KOPT-K1 (cell line): Measurements from ENCODE around the gene COL20A1.

Source experiments
- H3K27ac ChIP-seq: fragments of 200-600 bp; sonication (generic); 2 replicates; pipeline ENCODE4 v1.5.1; 2016; ENCODE audit warnings: antibody characterized with exemption, mild to moderate bottlenecking, low read depth, low read length; ENCODE audit not compliant: poor library complexity, severe bottlenecking
- H3K36me3 ChIP-seq: fragments of 200-600 bp; sonication (generic); 2 replicates; pipeline ENCODE4 v1.5.1; 2017; ENCODE audit warnings: antibody characterized with exemption, mild to moderate bottlenecking, low read length, moderate library complexity; ENCODE audit not compliant: insufficient read depth
- H3K9me3 ChIP-seq: fragments of 200-600 bp; sonication (generic); 2 replicates; pipeline ENCODE4 v1.5.1; 2017; ENCODE audit warnings: antibody characterized with exemption, low read length, mild to moderate bottlenecking; ENCODE audit not compliant: insufficient read depth, poor library complexity, severe bottlenecking

COL20A1 gene

DNA sequence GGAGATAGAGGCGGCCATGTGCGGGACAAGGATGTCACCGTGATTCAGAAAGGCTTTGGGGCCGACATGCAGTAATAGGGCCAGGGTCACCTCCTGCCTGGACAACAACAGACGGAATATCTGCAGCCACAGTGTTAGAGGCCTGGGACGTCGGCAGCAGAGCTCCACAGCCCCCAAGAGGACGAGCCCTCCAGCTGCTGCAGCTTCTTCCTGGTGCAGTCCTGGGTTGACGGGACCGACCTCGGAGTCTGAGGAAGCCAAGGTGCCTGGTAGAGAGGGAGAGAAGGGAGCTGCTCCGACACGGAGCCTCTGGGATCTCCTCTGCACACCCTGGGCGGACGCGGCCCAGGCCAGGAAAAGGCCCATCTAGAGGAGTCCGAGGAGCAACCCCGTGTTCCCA, 91.3 kb downstream of the COL20A1 start:
- no peak overlapping the region for H3K27ac ChIP-seq
- H3K36me3 ChIP-seq = no peaks in the 10 kb centered on the region
- H3K9me3 ChIP-seq = peaks cover 39% of the 10 kb centered on the region
